Smooth muscle cell (in vitro differentiated cells): ENCODE measurements around the gene TSPAN18. TPM values are rescaled to one million over a fixed set of nuclear protein-coding genes. Genes with fewer than 3 reads are reported as not detected.

ENCODE experiments used
- DNase-seq: peaks from one replicate; lab custom pipeline; 2025; ENCODE audit not compliant: unreplicated experiment; lab: John Stamatoyannopoulos, UW
- H2AFZ ChIP-seq: fragments of 200-600 bp; sonication (generic); 2 replicates; pipeline ENCODE4 v1.6.0; 2016; ENCODE audit warnings: antibody characterized with exemption, low read depth, mild to moderate bottlenecking
- H3F3A ChIP-seq: fragments of 200-600 bp; sonication (generic); 2 replicates; pipeline ENCODE4 v1.6.0; 2017; ENCODE audit warnings: antibody characterized with exemption, low read depth
- H3K27ac ChIP-seq: fragments of 200-600 bp; sonication (generic); 2 replicates; pipeline ENCODE4 v1.5.1; 2016; ENCODE audit warnings: low read depth, mild to moderate bottlenecking
- H3K27me3 ChIP-seq: fragments of 200-600 bp; sonication (generic); 2 replicates; pipeline ENCODE4 v1.6.1; 2016; ENCODE audit warnings: low read depth, mild to moderate bottlenecking
- H3K36me3 ChIP-seq: fragments of 200-600 bp; sonication (generic); 2 replicates; pipeline ENCODE4 v1.5.1; 2016; ENCODE audit warnings: low read depth
- H3K4me1 ChIP-seq: fragments of 200-600 bp; sonication (generic); 2 replicates; pipeline ENCODE4 v1.5.1; 2016; ENCODE audit warnings: low read depth
- H3K4me2 ChIP-seq: fragments of 200-600 bp; sonication (generic); 2 replicates; pipeline ENCODE4 v1.6.0; 2016; ENCODE audit warnings: mild to moderate bottlenecking
- H3K4me3 ChIP-seq: fragments of 200-600 bp; sonication (generic); 2 replicates; pipeline ENCODE4 v1.5.1; 2016; ENCODE audit warnings: mild to moderate bottlenecking
- H3K79me2 ChIP-seq: fragments of 200-600 bp; sonication (generic); 2 replicates; pipeline ENCODE4 v1.6.0; 2016; ENCODE audit warnings: low read depth, mild to moderate bottlenecking
- H3K9ac ChIP-seq: fragments of 200-600 bp; sonication (generic); 2 replicates; pipeline ENCODE4 v1.6.0; 2016; ENCODE audit warnings: low read depth
- H3K9me3 ChIP-seq: fragments of 200-600 bp; sonication (generic); replicated peaks from 2 replicates; pipeline ENCODE4 v1.5.1; 2016; ENCODE audit warnings: low read depth
- H4K20me1 ChIP-seq: fragments of 200-600 bp; sonication (generic); 2 replicates; pipeline ENCODE4 v1.6.0; 2016; ENCODE audit warnings: low read depth
- WGBS: methylation state at CpG from one replicate; pipeline ENCODE4 v1.1.7; 2016; ENCODE audit warnings: low lambda C conversion rate; 5-methylcytosine and 5-hydroxymethylcytosine counted together
- polyA plus RNA-seq: library from polyadenylated mRNA; unstranded; fragments of >200 nt; fragmentation: Nextera tagmentation; extraction: Ambion mirVana; gene quantifications from 2 replicates; pipeline ENCODE4 v1.2.1, GENCODE V29; 2016
- total RNA-seq: library from RNA; depleted of rRNA; stranded (reverse); fragments of >200 nt; gene quantifications from 2 replicates; pipeline ENCODE4 v1.2.3, GENCODE V29; 2014
- TF ChIP-seq, protein P1 (sequence below): fragments of 200-600 bp; sonication (generic); IDR thresholded peaks from 2 replicates; pipeline ENCODE4 v1.5.1; 2017; ENCODE audit warnings: borderline replicate concordance, mild to moderate bottlenecking, antibody characterized with exemption; ENCODE audit not compliant: insufficient read depth, poor library complexity, severe bottlenecking

Gene TSPAN18
- total and polyA plus RNA-seq, 2 experiments from 2014 or later: 3.4 to 15.3 TPM

DNA sequence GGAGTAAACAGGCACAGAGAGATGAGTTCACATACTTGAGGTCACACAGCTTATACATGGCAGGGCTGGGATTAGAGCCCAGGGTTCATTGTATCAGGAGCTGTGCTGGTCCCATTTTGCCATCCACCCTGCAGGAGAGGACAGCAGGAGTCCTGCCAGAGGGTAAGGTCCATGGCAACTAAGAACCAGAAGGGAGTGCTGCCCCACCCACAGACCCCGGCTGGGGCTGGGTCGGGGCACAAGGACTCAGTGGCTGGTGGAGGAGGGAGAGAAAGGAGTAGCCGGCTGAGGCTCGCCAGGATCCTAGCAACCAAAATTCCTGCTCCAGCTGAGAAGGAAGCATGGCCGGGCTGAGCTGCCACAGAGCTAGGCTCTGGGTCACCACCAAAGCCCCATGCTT lies 249.8 kb downstream of the TSPAN18 start:
- H3K27ac ChIP-seq: no peak overlapping the region
- H3F3A ChIP-seq: no peaks in the 10 kb centered on the region
- no peak overlapping the region for H3K4me3 ChIP-seq
- H3K4me1 ChIP-seq: peaks cover 19% of the 10 kb centered on the region
- no peak overlapping the region for H3K9ac ChIP-seq
- no peaks in the 10 kb centered on the region for H3K36me3 ChIP-seq
- no peak for DNase-seq
- H3K79me2 ChIP-seq: no peaks in the 10 kb centered on the region
- H4K20me1 ChIP-seq: no peaks in the 10 kb centered on the region
- TF ChIP-seq, protein P1, sequence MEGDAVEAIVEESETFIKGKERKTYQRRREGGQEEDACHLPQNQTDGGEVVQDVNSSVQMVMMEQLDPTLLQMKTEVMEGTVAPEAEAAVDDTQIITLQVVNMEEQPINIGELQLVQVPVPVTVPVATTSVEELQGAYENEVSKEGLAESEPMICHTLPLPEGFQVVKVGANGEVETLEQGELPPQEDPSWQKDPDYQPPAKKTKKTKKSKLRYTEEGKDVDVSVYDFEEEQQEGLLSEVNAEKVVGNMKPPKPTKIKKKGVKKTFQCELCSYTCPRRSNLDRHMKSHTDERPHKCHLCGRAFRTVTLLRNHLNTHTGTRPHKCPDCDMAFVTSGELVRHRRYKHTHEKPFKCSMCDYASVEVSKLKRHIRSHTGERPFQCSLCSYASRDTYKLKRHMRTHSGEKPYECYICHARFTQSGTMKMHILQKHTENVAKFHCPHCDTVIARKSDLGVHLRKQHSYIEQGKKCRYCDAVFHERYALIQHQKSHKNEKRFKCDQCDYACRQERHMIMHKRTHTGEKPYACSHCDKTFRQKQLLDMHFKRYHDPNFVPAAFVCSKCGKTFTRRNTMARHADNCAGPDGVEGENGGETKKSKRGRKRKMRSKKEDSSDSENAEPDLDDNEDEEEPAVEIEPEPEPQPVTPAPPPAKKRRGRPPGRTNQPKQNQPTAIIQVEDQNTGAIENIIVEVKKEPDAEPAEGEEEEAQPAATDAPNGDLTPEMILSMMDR: no peak
- no peak overlapping the region for H3K4me2 ChIP-seq
- WGBS: 66% methylated on average over 5 of the region's 5 CpGs
- H3K27me3 ChIP-seq: no peaks in the 10 kb centered on the region
- no peaks in the 10 kb centered on the region for H3K9me3 ChIP-seq
- no peak overlapping the region for H2AFZ ChIP-seq

DNA sequence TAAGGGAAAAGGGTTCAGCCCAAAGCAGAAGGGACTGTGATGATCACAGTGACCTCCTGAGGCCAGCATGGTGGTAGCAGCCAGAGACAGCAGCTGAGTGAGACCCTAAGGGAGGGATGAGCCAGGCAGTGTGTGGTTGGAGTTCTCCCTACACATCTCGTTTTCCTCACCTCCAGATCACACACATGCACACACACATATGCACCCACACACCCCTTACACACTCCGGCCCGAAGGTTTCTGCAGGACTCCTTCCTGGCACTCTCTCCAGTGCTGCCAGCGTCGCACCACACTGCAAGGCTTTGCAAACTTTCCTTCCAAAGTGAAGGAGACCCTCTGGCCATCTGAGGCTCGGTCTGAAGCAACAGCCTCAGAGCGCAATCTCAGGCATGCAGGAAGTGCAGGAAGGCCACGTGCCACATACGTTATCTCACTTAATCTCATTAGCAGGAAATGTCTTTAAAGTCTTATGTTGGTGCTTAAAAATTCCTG lies 250.8 kb downstream of the TSPAN18 start:
- H3K4me1 ChIP-seq: peaks cover 19% of the 10 kb centered on the region
- no peaks in the 10 kb centered on the region for H4K20me1 ChIP-seq
- no peaks in the 10 kb centered on the region for H3K9me3 ChIP-seq
- H3F3A ChIP-seq: no peaks in the 10 kb centered on the region
- H2AFZ ChIP-seq: no peak overlapping the region
- no peak overlapping the region for H3K27ac ChIP-seq
- no peaks in the 10 kb centered on the region for H3K36me3 ChIP-seq
- no peaks in the 10 kb centered on the region for H3K27me3 ChIP-seq
- peak overlapping the region; percentile 73 for H3K4me2 ChIP-seq
- H3K79me2 ChIP-seq: no peaks in the 10 kb centered on the region
- TF ChIP-seq, protein P1: no peak
- H3K4me3 ChIP-seq: no peak overlapping the region
- no peak overlapping the region for H3K9ac ChIP-seq
- WGBS: 26% methylated on average over 9 of the region's 9 CpGs
- no peak for DNase-seq

DNA sequence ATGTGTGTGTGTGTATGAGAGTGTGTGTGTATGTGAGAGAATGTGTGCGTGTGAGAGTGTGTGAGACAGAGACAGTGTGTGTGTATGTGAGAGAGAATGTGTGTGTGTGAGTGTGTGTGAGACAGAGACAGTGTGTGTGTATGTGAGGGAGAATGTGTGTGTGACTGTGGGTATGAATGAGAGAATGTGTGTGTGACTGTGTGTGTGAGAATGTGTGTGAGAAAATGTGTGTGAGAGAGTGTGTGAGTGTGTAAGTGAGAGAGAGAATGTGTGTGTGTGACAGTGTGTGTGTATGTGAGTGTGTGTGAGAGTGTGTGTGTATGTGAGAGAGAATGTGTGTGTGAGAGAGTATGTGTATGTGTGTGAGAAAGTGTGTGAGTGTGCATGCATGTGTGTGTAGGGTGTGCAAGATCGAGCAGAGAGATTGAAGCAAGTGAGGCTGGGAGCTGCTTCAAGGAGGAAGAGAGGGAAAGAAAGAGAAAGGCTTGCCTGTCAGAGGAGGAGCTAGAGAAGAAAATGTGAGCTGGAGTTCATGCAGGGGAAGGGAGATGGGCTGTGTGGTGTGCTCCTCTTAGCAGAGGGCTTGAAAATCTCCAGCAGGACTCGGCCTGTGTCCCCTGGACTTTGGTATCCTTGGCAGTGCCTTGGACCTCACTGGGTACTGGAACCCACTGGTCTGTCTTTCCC lies 251.7 kb downstream of the TSPAN18 start:
- Histone ChIP-seq H3K4me2 (peak overlapping the region; percentile 73), H3K4me3 (no peak overlapping the region), H3K36me3 (no peaks in the 10 kb centered on the region), H3F3A (no peaks in the 10 kb centered on the region), H3K27me3 (no peaks in the 10 kb centered on the region), H3K9me3 (no peaks in the 10 kb centered on the region), H3K27ac (no peak overlapping the region), H3K79me2 (no peaks in the 10 kb centered on the region), H2AFZ (no peak overlapping the region), H3K9ac (no peak overlapping the region), H3K4me1 (peaks cover 19% of the 10 kb centered on the region), H4K20me1 (no peaks in the 10 kb centered on the region)
- TF ChIP-seq, protein P1: no peak
- no peak for DNase-seq
- 71% methylated on average over 3 of the region's 3 CpGs for whole genome bisulfite sequencing

DNA sequence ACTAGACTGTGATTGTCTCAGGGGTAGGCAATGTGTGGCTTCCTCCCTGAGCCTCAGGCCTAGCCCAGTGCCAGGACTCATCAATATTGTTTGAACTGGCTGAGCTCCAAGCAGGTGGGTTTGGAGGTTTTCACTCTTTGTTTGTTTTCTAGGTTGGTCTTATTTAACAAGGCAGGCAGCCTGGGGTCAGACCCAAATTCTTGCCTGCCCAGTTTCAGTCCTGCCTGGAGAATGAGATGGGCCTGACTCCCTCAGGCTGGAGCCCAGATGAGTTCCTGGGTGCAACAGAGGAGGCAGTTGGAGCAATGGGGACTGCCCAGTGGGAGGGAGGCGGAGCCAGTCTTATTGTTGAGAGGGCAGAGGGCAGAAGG lies 252.2 kb downstream of the TSPAN18 start:
- no peak for DNase-seq
- H3K27ac ChIP-seq: no peak overlapping the region
- H3F3A ChIP-seq: no peaks in the 10 kb centered on the region
- no peaks in the 10 kb centered on the region for H3K36me3 ChIP-seq
- TF ChIP-seq, protein P1: no peak
- H3K9me3 ChIP-seq: no peaks in the 10 kb centered on the region
- H3K4me3 ChIP-seq: no peak overlapping the region
- no peaks in the 10 kb centered on the region for H4K20me1 ChIP-seq
- no peak overlapping the region for H2AFZ ChIP-seq
- H3K27me3 ChIP-seq: no peaks in the 10 kb centered on the region
- 100% methylated on average over 1 of the region's 1 CpG for WGBS
- no peak overlapping the region for H3K4me2 ChIP-seq
- H3K4me1 ChIP-seq: peaks cover 19% of the 10 kb centered on the region
- no peak overlapping the region for H3K9ac ChIP-seq
- H3K79me2 ChIP-seq: no peaks in the 10 kb centered on the region
